ENCODE measurements around the gene JMJD4. TPM values are rescaled to one million over a fixed set of nuclear protein-coding genes. Genes with fewer than 3 reads are reported as not detected.

Gene JMJD4
- polyA plus RNA-seq, 3 donors = 7.9 to 11.2 (median 11.2) TPM

GRCh38 chr1:227734546-227734855, 601 bp downstream of the JMJD4 start:
- WGBS (ENCODE audit: insufficient coverage) = 2% methylated on average over 10 of the region's 10 CpGs
- H3K4me1 ChIP-seq (ENCODE audit: control insufficient read depth in 1 of 2, insufficient read depth in 2 of 2, low read length in 2 of 2) = peaks cover 17 to 26% of the 10 kb centered on the region in 2 donors
- H3K27me3 ChIP-seq (ENCODE audit: control insufficient read depth in 2 of 2, insufficient read depth in 2 of 2, low read length in 2 of 2) = peaks cover 0 to 1% of the 10 kb centered on the region in 2 donors
- H3K27ac ChIP-seq (ENCODE audit: low read depth in 1 of 2, low read length in 2 of 2) = peak overlapping the region in 1 of 2 donors; percentile 76
- H3K79me2 ChIP-seq (ENCODE audit: insufficient read depth, low read length) = peaks cover 28% of the 10 kb centered on the region
- H4K20me1 ChIP-seq (ENCODE audit: insufficient read depth, low read length) = peaks cover 8% of the 10 kb centered on the region
- peak overlapping the region; percentile 95 for H3K4me2 ChIP-seq (replicated peaks; ENCODE audit: extremely low read depth, low read length, poor library complexity, severe bottlenecking)
- intact Hi-C loops (cut with micrococcal nuclease) = no loop called here
- H3K9ac ChIP-seq (ENCODE audit: insufficient read depth, low read length, poor library complexity, severe bottlenecking) = peak overlapping the region; percentile 83
- DNase-seq = no peak
- no peak for TF ChIP-seq CTCF (IDR thresholded peaks at IDR 0.05)
- no peaks in the 10 kb centered on the region for H3K9me3 ChIP-seq (replicated peaks in 1 of 2; ENCODE audit: control insufficient read depth in 1 of 2, insufficient read depth in 1 of 2, low read length in 2 of 2)
- Mint-ChIP-seq H3K4me3 (peak overlapping the region; percentile 81 to 95), H3K9me3 (peaks cover 0 to 2% (median 0%) of the 10 kb centered on the region in 7 donors), H3K4me1 (peaks cover 20% of the 10 kb centered on the region), H3K36me3 (peaks cover 10 to 21% of the 10 kb centered on the region in 2 donors), H3K27ac (peak overlapping the region in 5 of 7 donors; percentile 27 to 86 (median 54)), H3K27me3 (ENCODE audit: low read depth in 3 of 3) (peaks cover 0 to 4% (median under 1%) of the 10 kb centered on the region in 3 donors)
- peak overlapping the region; percentile 96 for H2AFZ ChIP-seq (ENCODE audit: insufficient read depth, low read depth, low read length, poor library complexity, severe bottlenecking)
- peaks cover 9 to 18% of the 10 kb centered on the region in 2 donors for H3K36me3 ChIP-seq (replicated peaks in 1 of 2; ENCODE audit: control insufficient read depth in 1 of 2, insufficient read depth in 2 of 2, low read length in 2 of 2)
- H3K4me3 ChIP-seq (replicated peaks in 1 of 3; ENCODE audit: low read depth in 2 of 3, low read length in 3 of 3) = peak overlapping the region; percentile 61 to 89 (median 71)

- H2AFZ ChIP-seq (ENCODE audit: insufficient read depth, low read depth, low read length, poor library complexity, severe bottlenecking) = peak overlapping the region; percentile 96
- intact Hi-C loops (cut with micrococcal nuclease) = no loop called here
- Mint-ChIP-seq H3K27me3 (ENCODE audit: low read depth in 3 of 3) (peaks cover 4 to 10% (median 6%) of the 10 kb centered on the region in 3 donors), H3K27ac (peak overlapping the region in 2 of 7 donors; percentile 54 to 86), H3K9me3 (peaks cover 0 to 2% (median 0%) of the 10 kb centered on the region in 7 donors), H3K36me3 (peaks cover 10 to 21% of the 10 kb centered on the region in 2 donors), H3K4me1 (peaks cover 23% of the 10 kb centered on the region), H3K4me3 (peak overlapping the region; percentile 81 to 95)
- no peak for TF ChIP-seq CTCF (IDR thresholded peaks at IDR 0.05)
- peak overlapping the region; percentile 83 for H3K9ac ChIP-seq (ENCODE audit: insufficient read depth, low read length, poor library complexity, severe bottlenecking)
- peak overlapping the region; percentile 95 for H3K4me2 ChIP-seq (replicated peaks; ENCODE audit: extremely low read depth, low read length, poor library complexity, severe bottlenecking)
- peaks cover 8% of the 10 kb centered on the region for H4K20me1 ChIP-seq (ENCODE audit: insufficient read depth, low read length)
- peaks cover 0 to 7% of the 10 kb centered on the region in 2 donors for H3K27me3 ChIP-seq (ENCODE audit: control insufficient read depth in 2 of 2, insufficient read depth in 2 of 2, low read length in 2 of 2)
- H3K27ac ChIP-seq (ENCODE audit: low read depth in 1 of 2, low read length in 2 of 2) = peak overlapping the region in 1 of 2 donors; percentile 76
- H3K4me3 ChIP-seq (replicated peaks in 1 of 3; ENCODE audit: low read depth in 2 of 3, low read length in 3 of 3) = peak overlapping the region; percentile 61 to 89 (median 71)
- no peak for DNase-seq
- peaks cover 9 to 18% of the 10 kb centered on the region in 2 donors for H3K36me3 ChIP-seq (replicated peaks in 1 of 2; ENCODE audit: control insufficient read depth in 1 of 2, insufficient read depth in 2 of 2, low read length in 2 of 2)
- H3K79me2 ChIP-seq (ENCODE audit: insufficient read depth, low read length) = peaks cover 28% of the 10 kb centered on the region
- H3K9me3 ChIP-seq (replicated peaks in 1 of 2; ENCODE audit: control insufficient read depth in 1 of 2, insufficient read depth in 1 of 2, low read length in 2 of 2) = no peaks in the 10 kb centered on the region
- H3K4me1 ChIP-seq (ENCODE audit: control insufficient read depth in 1 of 2, insufficient read depth in 2 of 2, low read length in 2 of 2) = peaks cover 18 to 29% of the 10 kb centered on the region in 2 donors
- 93% methylated on average over 21 of the region's 24 CpGs for WGBS (ENCODE audit: insufficient coverage)
These were observed 1.2 kb downstream of the JMJD4 start for GRCh38 chr1:227733751-227734545.

All from CD14-positive monocyte (primary cell).